ENCODE results near the gene KDM1A. TPM values are rescaled to one million over a fixed set of nuclear protein-coding genes. Genes with fewer than 3 reads are reported as not detected.

KDM1A gene
- total RNA-seq, 1 experiment from 2014 or later: 245 TPM

Other genes starting within 250 kb of the KDM1A start
- not detected in 2 replicates for gene LACTBL1, start 46.6 kb upstream of the KDM1A start, total RNA-seq (2014; rRNA removed; shearing (Covaris generic))
- gene TEX46, start 3.6 kb upstream of the KDM1A start, total RNA-seq (2014; rRNA removed; shearing (Covaris generic)): not detected in 2 replicates
- gene LUZP1, start 149.4 kb downstream of the KDM1A start, total RNA-seq (2014; rRNA removed; shearing (Covaris generic)): 22.1 and 29.4 TPM in 2 replicates
- gene HTR1D, start 198.0 kb downstream of the KDM1A start, total RNA-seq (2014; rRNA removed; shearing (Covaris generic)): 4.4 and 4.6 TPM in 2 replicates